ENCODE results near the gene C1orf105.
"Not testable (repeated sequence)": the region's sequence is repeated elsewhere in the genome, so short reads cannot be mapped to it uniquely, and the experiment has no call there.

Gene C1orf105

DNA sequence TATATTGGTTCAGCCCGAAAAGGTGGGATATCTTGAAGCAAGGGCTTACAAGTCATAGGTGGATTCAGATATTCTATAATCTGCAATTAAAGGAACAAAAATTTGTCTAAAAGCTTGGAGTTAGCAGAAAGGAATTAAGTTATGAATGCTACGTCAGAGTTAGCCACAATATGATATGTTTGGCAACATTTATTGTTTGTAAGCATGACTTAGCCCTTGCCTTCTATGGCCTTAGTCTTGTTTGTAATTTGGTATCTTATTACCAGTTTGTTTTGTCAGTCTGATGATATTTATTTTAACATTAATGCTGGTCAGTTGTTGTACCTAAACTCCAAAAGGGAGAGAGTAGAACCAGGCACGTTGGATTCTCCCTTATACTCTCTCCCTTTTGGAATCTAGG is 69.4 kb downstream of the C1orf105 start:
- Mint-ChIP-seq H3K36me3 (ENCODE audit: insufficient read depth) (no peaks in the 10 kb centered on the region), H3K27ac (ENCODE audit: low read depth) (no peak overlapping the region), H3K9me3 (no peaks in the 10 kb centered on the region), H3K27me3 (peaks cover 33% of the 10 kb centered on the region), H3K4me3 (no peak overlapping the region), H3K4me1 (no peaks in the 10 kb centered on the region)
- ATAC-seq (replicated peaks; ENCODE audit: extremely low read depth, poor library complexity, severe bottlenecking) (no peak), DNase-seq (ENCODE audit: low spot score in 2 of 2) (no peak)

DNA sequence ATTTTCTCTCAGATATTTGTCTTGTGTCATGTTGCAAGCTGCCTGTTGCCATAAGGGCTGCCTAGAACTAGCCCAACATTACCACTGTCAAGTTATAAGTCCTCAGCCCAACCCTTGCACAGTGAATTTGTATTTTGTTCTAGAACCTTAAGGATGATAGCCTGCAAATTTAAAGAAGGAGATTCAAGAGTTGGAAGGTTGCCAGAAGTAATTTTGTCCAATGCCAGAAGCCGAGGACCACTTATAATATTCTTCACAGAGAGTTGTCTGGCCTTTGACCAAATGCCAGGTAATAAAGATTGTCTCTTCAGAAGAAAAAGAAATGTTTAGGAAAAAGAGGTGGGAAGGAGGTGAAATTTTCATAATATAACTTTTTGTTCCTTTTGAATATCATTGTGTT is 71.9 kb downstream of the C1orf105 start:
- Mint-ChIP-seq H3K36me3 (ENCODE audit: insufficient read depth) (no peaks in the 10 kb centered on the region), H3K4me3 (no peak overlapping the region), H3K27me3 (peaks cover 17% of the 10 kb centered on the region), H3K4me1 (no peaks in the 10 kb centered on the region), H3K27ac (ENCODE audit: low read depth) (no peak overlapping the region), H3K9me3 (no peaks in the 10 kb centered on the region)
- ATAC-seq (replicated peaks; ENCODE audit: extremely low read depth, poor library complexity, severe bottlenecking) = no peak
- DNase-seq (ENCODE audit: low spot score in 2 of 2) = no peak

DNA sequence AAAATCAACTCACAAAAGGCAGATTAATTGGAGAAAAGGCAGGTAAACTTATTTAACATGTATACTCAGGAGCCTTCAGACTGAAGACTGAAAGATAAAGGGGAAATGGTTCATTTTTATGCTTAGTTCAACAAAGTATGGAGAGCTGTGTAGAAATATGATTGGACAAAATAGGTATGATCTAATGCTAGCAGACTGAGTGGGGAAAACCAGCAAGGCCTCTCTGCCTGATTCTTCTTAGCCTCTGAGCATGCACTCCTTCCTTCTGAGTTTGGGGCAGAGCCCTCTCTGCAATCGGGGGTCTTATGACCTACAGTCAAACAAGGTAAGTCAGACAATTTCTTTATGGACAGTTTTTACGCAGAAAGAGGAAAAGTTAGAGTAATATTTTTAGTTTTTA is 73.7 kb downstream of the C1orf105 start:
- ATAC-seq (replicated peaks; ENCODE audit: extremely low read depth, poor library complexity, severe bottlenecking) = no peak
- Mint-ChIP-seq H3K9me3 (no peaks in the 10 kb centered on the region), H3K36me3 (ENCODE audit: insufficient read depth) (no peaks in the 10 kb centered on the region), H3K27ac (ENCODE audit: low read depth) (no peak overlapping the region), H3K4me1 (no peaks in the 10 kb centered on the region), H3K27me3 (peaks cover 13% of the 10 kb centered on the region), H3K4me3 (no peak overlapping the region)
- DNase-seq (ENCODE audit: low spot score in 2 of 2) = no peak

GRCh38 chr1:172496127-172496526 is 75.6 kb downstream of the C1orf105 start:
- not testable (repeated sequence) for H3K36me3 Mint-ChIP-seq (ENCODE audit: insufficient read depth); ATAC-seq (replicated peaks; ENCODE audit: extremely low read depth, poor library complexity, severe bottlenecking); H3K9me3 Mint-ChIP-seq; H3K4me1 Mint-ChIP-seq; H3K27me3 Mint-ChIP-seq; H3K27ac Mint-ChIP-seq (ENCODE audit: low read depth); H3K4me3 Mint-ChIP-seq; DNase-seq (ENCODE audit: low spot score in 2 of 2)

GRCh38 chr1:172496678-172497077 is 76.2 kb downstream of the C1orf105 start:
- no peaks in the 10 kb centered on the region for H3K4me1 Mint-ChIP-seq
- ATAC-seq (replicated peaks; ENCODE audit: extremely low read depth, poor library complexity, severe bottlenecking) = no peak
- H3K36me3 Mint-ChIP-seq (ENCODE audit: insufficient read depth) = no peaks in the 10 kb centered on the region
- no peak overlapping the region for H3K4me3 Mint-ChIP-seq
- no peak overlapping the region for H3K27ac Mint-ChIP-seq (ENCODE audit: low read depth)
- H3K27me3 Mint-ChIP-seq = peaks cover 2% of the 10 kb centered on the region
- no peaks in the 10 kb centered on the region for H3K9me3 Mint-ChIP-seq
- no peak for DNase-seq (ENCODE audit: low spot score in 2 of 2)

GRCh38 chr1:172497230-172497629 is 76.7 kb downstream of the C1orf105 start:
- no peak overlapping the region for H3K27ac Mint-ChIP-seq (ENCODE audit: low read depth)
- no peaks in the 10 kb centered on the region for H3K4me1 Mint-ChIP-seq
- H3K9me3 Mint-ChIP-seq = no peaks in the 10 kb centered on the region
- H3K27me3 Mint-ChIP-seq = no peaks in the 10 kb centered on the region
- H3K4me3 Mint-ChIP-seq = no peak overlapping the region
- no peaks in the 10 kb centered on the region for H3K36me3 Mint-ChIP-seq (ENCODE audit: insufficient read depth)
- DNase-seq (ENCODE audit: low spot score in 2 of 2) (no peak), ATAC-seq (replicated peaks; ENCODE audit: extremely low read depth, poor library complexity, severe bottlenecking) (no peak)

- Mint-ChIP-seq H3K27me3 (peaks cover 7% of the 10 kb centered on the region), H3K9me3 (no peaks in the 10 kb centered on the region), H3K4me3 (no peak overlapping the region), H3K4me1 (no peaks in the 10 kb centered on the region), H3K36me3 (ENCODE audit: insufficient read depth) (no peaks in the 10 kb centered on the region), H3K27ac (ENCODE audit: low read depth) (no peak overlapping the region)
- DNase-seq (ENCODE audit: low spot score in 2 of 2) (no peak), ATAC-seq (replicated peaks; ENCODE audit: extremely low read depth, poor library complexity, severe bottlenecking) (no peak)
Observed at GRCh38 chr1:172498857-172499256, 78.4 kb downstream of the C1orf105 start.

DNA sequence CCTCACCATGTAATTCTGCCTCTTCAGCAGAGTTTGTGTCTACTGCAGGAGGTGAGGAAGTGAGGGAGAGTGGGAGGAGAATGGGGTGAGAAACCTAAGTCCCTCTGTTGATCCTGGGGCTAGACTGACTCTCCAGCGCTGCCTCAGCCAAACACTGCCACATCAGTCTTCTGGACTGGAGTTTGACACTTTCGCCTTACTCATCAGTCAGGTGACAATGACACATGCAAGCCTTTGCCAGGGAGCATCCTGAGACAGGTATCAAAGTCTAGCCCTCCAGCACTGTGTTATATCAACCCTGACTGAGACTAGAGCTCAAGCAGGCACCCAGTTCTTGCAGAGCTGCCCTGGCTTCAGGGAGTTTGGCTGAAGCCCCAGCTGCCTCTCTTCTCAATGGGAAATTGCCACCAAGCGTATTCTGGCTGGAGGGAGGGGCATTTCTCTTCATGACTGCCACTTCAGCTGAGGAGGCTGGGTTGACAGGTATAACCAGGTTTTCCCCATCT is 79.2 kb downstream of the C1orf105 start:
- Mint-ChIP-seq H3K36me3 (ENCODE audit: insufficient read depth) (no peaks in the 10 kb centered on the region), H3K9me3 (no peaks in the 10 kb centered on the region), H3K27ac (ENCODE audit: low read depth) (no peak overlapping the region), H3K4me1 (no peaks in the 10 kb centered on the region), H3K27me3 (peaks cover 11% of the 10 kb centered on the region), H3K4me3 (no peak overlapping the region)
- DNase-seq (ENCODE audit: low spot score in 2 of 2) = no peak
- ATAC-seq (replicated peaks; ENCODE audit: extremely low read depth, poor library complexity, severe bottlenecking) = no peak

- DNase-seq (ENCODE audit: low spot score in 2 of 2) (no peak), ATAC-seq (replicated peaks; ENCODE audit: extremely low read depth, poor library complexity, severe bottlenecking) (no peak)
- no peaks in the 10 kb centered on the region for H3K4me1 Mint-ChIP-seq
- H3K9me3 Mint-ChIP-seq = no peaks in the 10 kb centered on the region
- no peak overlapping the region for H3K27ac Mint-ChIP-seq (ENCODE audit: low read depth)
- H3K27me3 Mint-ChIP-seq = peaks cover 15% of the 10 kb centered on the region
- H3K36me3 Mint-ChIP-seq (ENCODE audit: insufficient read depth) = no peaks in the 10 kb centered on the region
- no peak overlapping the region for H3K4me3 Mint-ChIP-seq
Observed at GRCh38 chr1:172500207-172500606, 79.7 kb downstream of the C1orf105 start.

DNA sequence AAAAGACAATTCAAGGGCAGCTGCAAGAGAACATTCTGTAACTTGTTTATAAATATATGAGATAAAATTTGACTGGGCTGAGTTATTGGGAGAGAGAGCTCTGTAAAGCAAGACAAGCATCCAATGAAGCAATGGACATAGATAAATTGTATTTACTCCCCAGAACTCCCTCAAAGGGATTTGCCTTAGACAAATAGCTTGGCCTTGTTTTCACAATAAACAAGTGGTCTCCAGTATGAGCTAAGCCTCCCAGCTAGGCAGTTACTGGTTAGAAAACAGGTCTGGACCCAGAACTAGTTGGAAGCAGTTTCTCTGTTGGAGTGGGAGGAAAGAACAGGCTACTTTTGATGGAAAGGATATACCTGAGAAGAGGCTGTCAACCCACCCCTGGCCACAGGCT is 87.3 kb downstream of the C1orf105 start:
- ATAC-seq (replicated peaks; ENCODE audit: extremely low read depth, poor library complexity, severe bottlenecking) (no peak), DNase-seq (ENCODE audit: low spot score in 2 of 2) (no peak)
- Mint-ChIP-seq H3K36me3 (ENCODE audit: insufficient read depth) (no peaks in the 10 kb centered on the region), H3K9me3 (no peaks in the 10 kb centered on the region), H3K27ac (ENCODE audit: low read depth) (no peak overlapping the region), H3K4me1 (no peaks in the 10 kb centered on the region), H3K27me3 (peaks cover 15% of the 10 kb centered on the region), H3K4me3 (no peak overlapping the region)

GRCh38 chr1:172510479-172510878 is 90.0 kb downstream of the C1orf105 start:
- H3K36me3 Mint-ChIP-seq (ENCODE audit: insufficient read depth) = no peaks in the 10 kb centered on the region
- H3K9me3 Mint-ChIP-seq = no peaks in the 10 kb centered on the region
- no peaks in the 10 kb centered on the region for H3K27me3 Mint-ChIP-seq
- no peak for DNase-seq (ENCODE audit: low spot score in 2 of 2)
- H3K4me3 Mint-ChIP-seq = no peak overlapping the region
- no peak for ATAC-seq (replicated peaks; ENCODE audit: extremely low read depth, poor library complexity, severe bottlenecking)
- no peaks in the 10 kb centered on the region for H3K4me1 Mint-ChIP-seq
- no peak overlapping the region for H3K27ac Mint-ChIP-seq (ENCODE audit: low read depth)

GRCh38 chr1:172512591-172512990 is 92.1 kb downstream of the C1orf105 start:
- DNase-seq (ENCODE audit: low spot score in 2 of 2) = no peak
- Mint-ChIP-seq H3K9me3 (no peaks in the 10 kb centered on the region), H3K4me3 (no peak overlapping the region), H3K36me3 (ENCODE audit: insufficient read depth) (no peaks in the 10 kb centered on the region), H3K4me1 (no peaks in the 10 kb centered on the region), H3K27me3 (no peaks in the 10 kb centered on the region), H3K27ac (ENCODE audit: low read depth) (no peak overlapping the region)
- ATAC-seq (replicated peaks; ENCODE audit: extremely low read depth, poor library complexity, severe bottlenecking) = no peak

- ATAC-seq (replicated peaks; ENCODE audit: extremely low read depth, poor library complexity, severe bottlenecking) (no peak), DNase-seq (ENCODE audit: low spot score in 2 of 2) (no peak)
- Mint-ChIP-seq H3K36me3 (ENCODE audit: insufficient read depth) (no peaks in the 10 kb centered on the region), H3K27ac (ENCODE audit: low read depth) (no peak overlapping the region), H3K9me3 (no peaks in the 10 kb centered on the region), H3K4me3 (no peak overlapping the region), H3K4me1 (no peaks in the 10 kb centered on the region), H3K27me3 (no peaks in the 10 kb centered on the region)
Observed at GRCh38 chr1:172513479-172513878, 93.0 kb downstream of the C1orf105 start.

- Mint-ChIP-seq H3K4me1 (no peaks in the 10 kb centered on the region), H3K27me3 (no peaks in the 10 kb centered on the region), H3K4me3 (no peak overlapping the region), H3K9me3 (no peaks in the 10 kb centered on the region), H3K27ac (ENCODE audit: low read depth) (no peak overlapping the region), H3K36me3 (ENCODE audit: insufficient read depth) (no peaks in the 10 kb centered on the region)
- no peak for DNase-seq (ENCODE audit: low spot score in 2 of 2)
- ATAC-seq (replicated peaks; ENCODE audit: extremely low read depth, poor library complexity, severe bottlenecking) = no peak
Observed at GRCh38 chr1:172514108-172514507, 93.6 kb downstream of the C1orf105 start.
